Activated CD8-positive, alpha-beta T cell treated with anti-CD3 and anti-CD28 coated beads for 36 hours (primary cell): Measurements from ENCODE around the gene MYO5B. TPM values are rescaled to one million over a fixed set of nuclear protein-coding genes. Genes with fewer than 3 reads are reported as not detected.

ENCODE experiments used
- ATAC-seq: fragments of 200-7000 bp; cut with Tn5 transposase; one replicate; pipeline ENCODE4 v1.10.0; 2021; ENCODE audit warnings: mild to moderate bottlenecking, moderate library complexity
- CTCF ChIA-PET: fragments of 350-600 bp; sonication (Branson Sonifier 250); formaldehyde crosslinking; loops from one replicate; lab custom pipeline; 2021; ENCODE audit warnings: antibody characterized with exemption; lab: Charles Lee
- POLR2A ChIA-PET: fragments of 350-600 bp; sonication (Branson Sonifier 250); formaldehyde crosslinking; loops from one replicate; lab custom pipeline; 2021; ENCODE audit warnings: antibody characterized with exemption; lab: Charles Lee
- DNase-seq: peaks from one replicate; pipeline ENCODE4 v3.0.0-alpha.2; 2020
- H3K27ac Mint-ChIP-seq: one replicate; pipeline ENCODE4 v1.8.0; 2021; ENCODE audit warnings: mild to moderate bottlenecking, mixed read lengths
- H3K27me3 Mint-ChIP-seq: one replicate; pipeline ENCODE4 v1.8.0; 2021; ENCODE audit warnings: mixed read lengths
- H3K36me3 Mint-ChIP-seq: one replicate; pipeline ENCODE4 v1.8.0; 2021; ENCODE audit warnings: low read depth, mixed read lengths
- H3K4me1 Mint-ChIP-seq: one replicate; pipeline ENCODE4 v1.8.0; 2021; ENCODE audit warnings: low read depth, mixed read lengths
- H3K4me3 Mint-ChIP-seq: one replicate; pipeline ENCODE4 v1.8.0; 2021; ENCODE audit warnings: mild to moderate bottlenecking, moderate library complexity, mixed read lengths
- H3K9me3 Mint-ChIP-seq: one replicate; pipeline ENCODE4 v1.8.0; 2021; ENCODE audit warnings: mixed read lengths
- intact Hi-C: fragments of 100-400 bp; cut with micrococcal nuclease; formaldehyde crosslinking; loops from one replicate; pipeline ENCODE4 v1.10.0; 2022
- total RNA-seq, 2 experiments: library from RNA; stranded (reverse); gene quantifications; one replicate each; pipeline ENCODE4 v1.2.3, GENCODE V29; 2021
- TF ChIP-seq, protein P1 (sequence below): fragments of 200-600 bp; IDR thresholded peaks from one replicate; pipeline ENCODE4 v1.8.0; 2022; ENCODE audit warnings: antibody characterized with exemption, mild to moderate bottlenecking

Gene MYO5B
- total RNA-seq, 2 experiments from 2014 or later = 0.09 TPM; not detected in 1

DNA sequence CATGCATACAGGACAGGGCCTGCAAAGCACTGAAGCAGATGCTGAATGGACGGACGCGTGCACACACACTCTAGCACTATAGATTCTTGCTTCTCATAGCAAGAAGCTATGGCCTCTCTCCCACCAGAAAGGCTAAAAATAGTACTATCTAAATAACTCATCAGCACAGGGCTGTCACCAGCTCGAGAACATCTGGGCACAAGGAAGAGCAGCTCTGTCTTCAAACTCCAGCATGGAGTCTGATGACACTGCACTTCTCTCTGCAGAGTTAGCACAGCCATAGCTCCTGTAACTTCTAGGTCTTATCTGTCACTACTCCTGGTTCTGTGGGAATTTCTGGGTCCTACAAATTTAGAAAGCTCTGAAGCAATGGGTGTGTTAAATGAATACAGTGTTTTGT is 123.5 kb downstream of the MYO5B start:
- Mint-ChIP-seq H3K9me3 (no peaks in the 10 kb centered on the region), H3K27me3 (peaks cover 15% of the 10 kb centered on the region), H3K27ac (no peak overlapping the region), H3K4me1 (no peaks in the 10 kb centered on the region), H3K36me3 (no peaks in the 10 kb centered on the region), H3K4me3 (no peak overlapping the region)
- POLR2A ChIA-PET = no interaction called here
- ATAC-seq = no peak
- TF ChIP-seq, protein P1, sequence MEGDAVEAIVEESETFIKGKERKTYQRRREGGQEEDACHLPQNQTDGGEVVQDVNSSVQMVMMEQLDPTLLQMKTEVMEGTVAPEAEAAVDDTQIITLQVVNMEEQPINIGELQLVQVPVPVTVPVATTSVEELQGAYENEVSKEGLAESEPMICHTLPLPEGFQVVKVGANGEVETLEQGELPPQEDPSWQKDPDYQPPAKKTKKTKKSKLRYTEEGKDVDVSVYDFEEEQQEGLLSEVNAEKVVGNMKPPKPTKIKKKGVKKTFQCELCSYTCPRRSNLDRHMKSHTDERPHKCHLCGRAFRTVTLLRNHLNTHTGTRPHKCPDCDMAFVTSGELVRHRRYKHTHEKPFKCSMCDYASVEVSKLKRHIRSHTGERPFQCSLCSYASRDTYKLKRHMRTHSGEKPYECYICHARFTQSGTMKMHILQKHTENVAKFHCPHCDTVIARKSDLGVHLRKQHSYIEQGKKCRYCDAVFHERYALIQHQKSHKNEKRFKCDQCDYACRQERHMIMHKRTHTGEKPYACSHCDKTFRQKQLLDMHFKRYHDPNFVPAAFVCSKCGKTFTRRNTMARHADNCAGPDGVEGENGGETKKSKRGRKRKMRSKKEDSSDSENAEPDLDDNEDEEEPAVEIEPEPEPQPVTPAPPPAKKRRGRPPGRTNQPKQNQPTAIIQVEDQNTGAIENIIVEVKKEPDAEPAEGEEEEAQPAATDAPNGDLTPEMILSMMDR = no peak
- intact Hi-C loops = no loop called here
- DNase-seq = no peak
- CTCF ChIA-PET = no interaction called here

DNA sequence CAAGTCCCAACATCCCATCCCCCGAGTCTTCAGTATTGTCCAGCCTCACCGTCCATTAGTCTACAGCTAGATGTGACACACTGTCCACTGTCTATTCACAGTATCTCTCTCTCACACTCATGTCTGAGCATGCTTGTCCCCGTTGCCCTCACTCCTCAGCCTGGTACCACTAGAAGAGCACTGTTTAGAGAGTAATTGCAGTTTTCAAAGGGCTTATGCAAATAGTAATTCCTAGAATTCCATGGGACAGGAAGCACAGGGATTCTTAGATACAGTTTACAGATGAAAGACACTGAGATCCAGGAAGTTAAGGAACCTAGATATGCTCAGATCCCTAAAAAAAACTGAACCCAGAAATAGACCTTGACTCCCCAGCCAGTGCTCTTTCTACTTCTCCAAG is 125.5 kb downstream of the MYO5B start:
- no peaks in the 10 kb centered on the region for H3K4me1 Mint-ChIP-seq
- no peaks in the 10 kb centered on the region for H3K9me3 Mint-ChIP-seq
- H3K4me3 Mint-ChIP-seq = no peak overlapping the region
- DNase-seq = no peak
- CTCF ChIA-PET = interaction anchor here (0.7 kb wide), 1 partner anchor 1154 kb away, joined by 3 read pairs; no protein-coding TSS in a partner anchor
- H3K36me3 Mint-ChIP-seq = no peaks in the 10 kb centered on the region
- no peak overlapping the region for H3K27ac Mint-ChIP-seq
- peaks cover 14% of the 10 kb centered on the region for H3K27me3 Mint-ChIP-seq
- POLR2A ChIA-PET = no interaction called here
- intact Hi-C loops = no loop called here
- ATAC-seq = no peak
- TF ChIP-seq, protein P1 = no peak

DNA sequence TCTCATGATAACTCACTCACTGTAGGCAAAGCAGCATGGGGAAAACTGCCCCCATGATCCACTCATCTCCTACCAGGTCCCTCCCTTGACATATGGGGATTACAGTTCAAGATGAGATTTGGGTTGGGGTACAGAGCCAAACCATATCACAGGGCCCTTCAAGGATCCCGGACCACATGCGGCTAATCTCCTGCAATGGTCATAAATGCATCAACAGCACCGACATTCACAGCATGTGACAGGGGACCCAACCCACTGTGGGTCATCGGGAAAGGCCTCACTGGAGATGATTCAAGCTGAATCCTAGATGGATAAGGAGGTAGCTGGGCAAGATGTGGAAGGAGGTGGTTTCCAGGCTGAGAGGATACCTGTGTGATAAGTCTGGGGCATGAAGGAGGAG is 129.4 kb downstream of the MYO5B start:
- TF ChIP-seq, protein P1 = no peak
- Mint-ChIP-seq H3K27ac (no peak overlapping the region), H3K4me1 (no peaks in the 10 kb centered on the region), H3K9me3 (no peaks in the 10 kb centered on the region), H3K4me3 (no peak overlapping the region), H3K27me3 (peaks cover 10% of the 10 kb centered on the region), H3K36me3 (no peaks in the 10 kb centered on the region)
- ATAC-seq (no peak), DNase-seq (no peak)
- intact Hi-C loops = no loop called here
- POLR2A ChIA-PET = interaction anchor here (0.5 kb wide), 1 partner anchor 211 kb away, joined by 3 read pairs; no protein-coding TSS in a partner anchor
- CTCF ChIA-PET = interaction anchor here (1.5 kb wide), 1 partner anchor 10 kb away, joined by 4 read pairs; no protein-coding TSS in a partner anchor

DNA sequence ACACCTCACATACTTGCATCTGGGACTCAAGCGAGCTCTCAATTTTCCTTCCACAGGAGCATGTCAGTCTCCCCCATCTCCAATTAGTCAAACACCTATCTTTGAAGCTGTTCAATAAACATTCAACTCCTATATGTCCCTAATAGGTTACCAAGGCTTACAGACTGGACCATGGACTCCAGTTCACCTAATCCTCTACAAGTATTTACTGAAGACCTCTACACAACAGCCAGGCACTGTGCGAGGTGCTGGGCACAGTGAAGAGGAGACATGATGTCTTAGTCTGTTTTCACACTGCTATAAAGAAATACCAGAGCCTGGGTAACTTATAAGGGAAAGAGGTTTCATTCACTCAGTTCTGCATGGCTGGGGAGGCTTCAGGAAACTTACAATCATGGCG is 129.9 kb downstream of the MYO5B start:
- H3K36me3 Mint-ChIP-seq = no peaks in the 10 kb centered on the region
- ChIA-PET CTCF (no interaction called here), POLR2A (interaction anchor here (0.5 kb wide), 1 partner anchor 211 kb away, joined by 3 read pairs; no protein-coding TSS in a partner anchor)
- intact Hi-C loops = no loop called here
- no peak overlapping the region for H3K4me3 Mint-ChIP-seq
- DNase-seq (no peak), ATAC-seq (no peak)
- H3K27ac Mint-ChIP-seq = no peak overlapping the region
- no peaks in the 10 kb centered on the region for H3K9me3 Mint-ChIP-seq
- H3K27me3 Mint-ChIP-seq = peaks cover 10% of the 10 kb centered on the region
- no peaks in the 10 kb centered on the region for H3K4me1 Mint-ChIP-seq
- TF ChIP-seq, protein P1 = no peak

DNA sequence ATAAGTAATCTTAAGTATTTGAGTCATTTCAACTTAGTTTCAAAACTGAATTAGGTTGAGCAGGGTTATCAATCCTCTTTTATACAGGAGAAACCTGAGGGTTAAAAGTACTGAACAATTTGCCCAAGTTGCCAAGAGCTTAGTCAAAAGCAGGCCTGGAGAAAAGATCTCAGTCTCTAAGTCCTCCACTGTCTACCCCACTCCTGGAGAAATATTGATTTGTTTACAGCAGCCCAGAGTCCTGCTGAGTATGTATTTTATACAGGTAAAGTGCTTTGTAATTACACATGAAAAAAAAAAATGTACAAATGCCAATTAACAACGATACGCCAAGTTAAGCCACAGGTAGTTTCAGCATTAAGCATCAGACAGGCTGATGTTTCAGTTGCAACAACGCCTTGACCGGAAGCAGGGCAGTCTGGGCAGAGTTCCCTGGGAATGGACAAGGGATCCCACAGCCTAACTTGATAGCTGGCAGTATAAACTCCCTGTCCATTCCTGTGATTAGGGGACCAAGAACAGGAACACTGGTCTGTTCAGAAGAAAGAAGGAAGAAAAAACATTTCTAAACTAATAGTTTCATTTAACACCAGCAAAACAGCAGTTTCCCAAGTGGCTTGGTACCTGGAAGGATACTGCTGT is 132.9 kb downstream of the MYO5B start:
- ATAC-seq (no peak), DNase-seq (no peak)
- TF ChIP-seq, protein P1 = no peak
- intact Hi-C loops = no loop called here
- ChIA-PET CTCF (no interaction called here), POLR2A (no interaction called here)
- no peaks in the 10 kb centered on the region for H3K9me3 Mint-ChIP-seq
- no peaks in the 10 kb centered on the region for H3K4me1 Mint-ChIP-seq
- H3K36me3 Mint-ChIP-seq = no peaks in the 10 kb centered on the region
- H3K27ac Mint-ChIP-seq = no peak overlapping the region
- H3K4me3 Mint-ChIP-seq = no peak overlapping the region
- H3K27me3 Mint-ChIP-seq = peaks cover 11% of the 10 kb centered on the region
